ENCODE measurements around the gene PLXNA2.

The PLXNA2 gene

DNA sequence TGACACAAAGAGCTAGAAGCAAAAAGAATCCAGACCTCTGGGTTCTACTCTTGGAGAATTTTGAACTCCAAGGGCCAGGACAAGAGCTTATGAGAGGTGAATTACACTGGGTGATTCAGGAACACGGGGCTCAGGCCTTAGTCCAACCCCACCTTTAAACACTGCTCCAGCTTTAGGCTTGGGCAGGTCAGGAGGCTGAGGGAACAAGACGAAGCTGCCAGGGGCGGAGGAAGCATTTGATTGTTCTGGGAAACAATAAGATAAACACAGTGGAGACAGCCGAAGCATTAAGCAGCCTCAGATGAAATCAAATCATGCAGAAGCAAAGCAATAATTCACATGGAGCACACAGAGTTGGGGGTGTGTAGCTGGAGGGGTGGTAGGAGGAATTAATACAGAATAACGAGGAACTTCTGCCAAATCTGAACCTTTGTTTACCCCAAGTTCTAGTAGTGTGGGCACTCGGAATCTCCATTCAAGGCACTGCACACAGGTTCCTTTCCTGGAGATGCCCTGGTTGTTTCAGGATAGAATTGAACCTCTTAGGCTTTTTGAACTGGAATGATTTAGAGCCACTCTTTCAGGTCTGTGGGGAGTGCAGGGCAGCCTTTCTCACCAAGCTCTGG is 93.2 kb downstream of the PLXNA2 start:
- H3K79me2 ChIP-seq (ENCODE audit: insufficient read depth, low read length): no peaks in the 10 kb centered on the region
- no peaks in the 10 kb centered on the region for H3K9me3 ChIP-seq (ENCODE audit: insufficient read depth, low read length, severe bottlenecking)
- TF ChIP-seq, protein P1, sequence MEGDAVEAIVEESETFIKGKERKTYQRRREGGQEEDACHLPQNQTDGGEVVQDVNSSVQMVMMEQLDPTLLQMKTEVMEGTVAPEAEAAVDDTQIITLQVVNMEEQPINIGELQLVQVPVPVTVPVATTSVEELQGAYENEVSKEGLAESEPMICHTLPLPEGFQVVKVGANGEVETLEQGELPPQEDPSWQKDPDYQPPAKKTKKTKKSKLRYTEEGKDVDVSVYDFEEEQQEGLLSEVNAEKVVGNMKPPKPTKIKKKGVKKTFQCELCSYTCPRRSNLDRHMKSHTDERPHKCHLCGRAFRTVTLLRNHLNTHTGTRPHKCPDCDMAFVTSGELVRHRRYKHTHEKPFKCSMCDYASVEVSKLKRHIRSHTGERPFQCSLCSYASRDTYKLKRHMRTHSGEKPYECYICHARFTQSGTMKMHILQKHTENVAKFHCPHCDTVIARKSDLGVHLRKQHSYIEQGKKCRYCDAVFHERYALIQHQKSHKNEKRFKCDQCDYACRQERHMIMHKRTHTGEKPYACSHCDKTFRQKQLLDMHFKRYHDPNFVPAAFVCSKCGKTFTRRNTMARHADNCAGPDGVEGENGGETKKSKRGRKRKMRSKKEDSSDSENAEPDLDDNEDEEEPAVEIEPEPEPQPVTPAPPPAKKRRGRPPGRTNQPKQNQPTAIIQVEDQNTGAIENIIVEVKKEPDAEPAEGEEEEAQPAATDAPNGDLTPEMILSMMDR (IDR thresholded peaks at IDR 0.05; ENCODE audit: borderline replicate concordance, extremely low read depth, low read length, poor library complexity, severe bottlenecking): no peak
- TF ChIP-seq EZH2 (IDR thresholded peaks at IDR 0.05; ENCODE audit: borderline replicate concordance, low read depth, low read length, severe bottlenecking): no peak
- no peak for ATAC-seq (ENCODE audit: insufficient read depth, low read depth)
- no peak for DNase-seq
- no peak overlapping the region for H3K27ac ChIP-seq (ENCODE audit: low read length)
- H3K36me3 ChIP-seq (ENCODE audit: insufficient read depth, low read length): no peaks in the 10 kb centered on the region
- no peak overlapping the region for H3K4me2 ChIP-seq (ENCODE audit: insufficient read depth, low read length)
- H4K20me1 ChIP-seq (ENCODE audit: insufficient read depth, low read length): no peaks in the 10 kb centered on the region
- no peak overlapping the region for H2AFZ ChIP-seq (ENCODE audit: low read depth, low read length)
- H3K27me3 ChIP-seq (ENCODE audit: insufficient read depth, low read length, poor library complexity): peaks cover 11% of the 10 kb centered on the region
- no peaks in the 10 kb centered on the region for H3K4me1 ChIP-seq (ENCODE audit: insufficient read depth, low read length)
- no peak overlapping the region for H3K4me3 ChIP-seq (ENCODE audit: low read depth in 1 of 2, low read length in 2 of 2)
- H3K9ac ChIP-seq (ENCODE audit: low read depth, low read length): no peak overlapping the region

DNA sequence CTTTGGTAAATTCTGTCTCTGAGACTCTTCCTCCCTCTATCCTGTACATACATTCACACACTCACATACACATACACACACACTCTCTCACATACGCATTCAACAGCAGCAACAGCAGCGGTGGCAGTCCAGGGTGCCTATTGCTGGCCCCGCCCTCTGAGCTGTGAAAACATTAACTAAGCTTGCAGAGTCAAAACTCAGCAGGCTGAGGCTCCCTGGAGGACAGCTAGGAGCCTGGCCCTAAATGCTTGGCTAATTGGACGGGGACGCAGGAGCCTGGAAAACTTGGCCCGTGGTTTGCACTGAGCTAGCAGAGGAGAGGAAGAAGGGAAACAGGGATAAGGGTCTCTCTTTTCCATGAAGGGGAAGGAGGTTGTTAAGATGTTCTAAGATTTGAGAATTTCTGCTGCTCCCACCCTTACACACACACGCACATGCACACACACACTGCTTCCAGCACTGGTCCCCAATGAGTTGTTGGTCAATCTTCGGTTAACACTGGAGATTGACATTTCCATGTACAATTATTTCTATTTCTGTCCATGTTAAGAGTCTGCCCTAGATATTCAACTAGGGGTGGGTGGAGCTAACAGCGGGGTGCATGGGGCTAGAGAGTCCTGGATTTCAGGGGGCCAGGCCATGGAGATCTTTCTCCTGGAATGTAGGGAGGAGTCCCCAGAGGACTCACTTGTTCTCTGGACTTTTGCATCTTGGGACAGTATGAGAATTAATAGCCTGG is 94.2 kb downstream of the PLXNA2 start:
- Histone ChIP-seq H3K79me2 (ENCODE audit: insufficient read depth, low read length) (no peaks in the 10 kb centered on the region), H3K4me2 (ENCODE audit: insufficient read depth, low read length) (no peak overlapping the region), H3K4me1 (ENCODE audit: insufficient read depth, low read length) (no peaks in the 10 kb centered on the region), H3K27me3 (ENCODE audit: insufficient read depth, low read length, poor library complexity) (peaks cover 11% of the 10 kb centered on the region), H3K9me3 (ENCODE audit: insufficient read depth, low read length, severe bottlenecking) (no peaks in the 10 kb centered on the region), H2AFZ (ENCODE audit: low read depth, low read length) (no peak overlapping the region), H3K9ac (ENCODE audit: low read depth, low read length) (no peak overlapping the region), H4K20me1 (ENCODE audit: insufficient read depth, low read length) (no peaks in the 10 kb centered on the region), H3K36me3 (ENCODE audit: insufficient read depth, low read length) (no peaks in the 10 kb centered on the region), H3K27ac (ENCODE audit: low read length) (no peak overlapping the region), H3K4me3 (ENCODE audit: low read depth in 1 of 2, low read length in 2 of 2) (no peak overlapping the region)
- TF ChIP-seq, protein P1 (IDR thresholded peaks at IDR 0.05; ENCODE audit: borderline replicate concordance, extremely low read depth, low read length, poor library complexity, severe bottlenecking): no peak
- TF ChIP-seq EZH2 (IDR thresholded peaks at IDR 0.05; ENCODE audit: borderline replicate concordance, low read depth, low read length, severe bottlenecking): no peak
- DNase-seq (no peak), ATAC-seq (ENCODE audit: insufficient read depth, low read depth) (no peak)

- H3K36me3 ChIP-seq (ENCODE audit: insufficient read depth, low read length): no peaks in the 10 kb centered on the region
- no peak overlapping the region for H3K9ac ChIP-seq (ENCODE audit: low read depth, low read length)
- H3K79me2 ChIP-seq (ENCODE audit: insufficient read depth, low read length): no peaks in the 10 kb centered on the region
- H2AFZ ChIP-seq (ENCODE audit: low read depth, low read length): no peak overlapping the region
- no peak overlapping the region for H3K4me3 ChIP-seq (ENCODE audit: low read depth in 1 of 2, low read length in 2 of 2)
- no peak for DNase-seq
- no peak overlapping the region for H3K27ac ChIP-seq (ENCODE audit: low read length)
- no peaks in the 10 kb centered on the region for H4K20me1 ChIP-seq (ENCODE audit: insufficient read depth, low read length)
- H3K9me3 ChIP-seq (ENCODE audit: insufficient read depth, low read length, severe bottlenecking): no peaks in the 10 kb centered on the region
- no peak for TF ChIP-seq EZH2 (IDR thresholded peaks at IDR 0.05; ENCODE audit: borderline replicate concordance, low read depth, low read length, severe bottlenecking)
- TF ChIP-seq, protein P1 (IDR thresholded peaks at IDR 0.05; ENCODE audit: borderline replicate concordance, extremely low read depth, low read length, poor library complexity, severe bottlenecking): no peak
- peaks cover 11% of the 10 kb centered on the region for H3K27me3 ChIP-seq (ENCODE audit: insufficient read depth, low read length, poor library complexity)
- no peaks in the 10 kb centered on the region for H3K4me1 ChIP-seq (ENCODE audit: insufficient read depth, low read length)
- no peak for ATAC-seq (ENCODE audit: insufficient read depth, low read depth)
- no peak overlapping the region for H3K4me2 ChIP-seq (ENCODE audit: insufficient read depth, low read length)
These were observed 95.0 kb downstream of the PLXNA2 start for GRCh38 chr1:208149213-208149612.
